ENCODE measurements around the gene DENND2C. TPM values are rescaled to one million over a fixed set of nuclear protein-coding genes. Genes with fewer than 3 reads are reported as not detected.
A peak's percentile ranks its signal among the peaks of the same experiment; 100 is the strongest.

DENND2C gene
- total RNA-seq, 1 experiment from 2014 or later = 3.6 TPM

GRCh38 chr1:114551400-114551799, 118.4 kb downstream of the DENND2C start:
- Mint-ChIP-seq H3K4me1 (peaks cover 2 to 9% of the 10 kb centered on the region in 2 experiments; a peak in 3 of 4 replicates), H3K9me3 (no peaks in the 10 kb centered on the region), H3K27me3 (ENCODE audit: low read depth) (no peaks in the 10 kb centered on the region), H3K36me3 (ENCODE audit: insufficient read depth in 1 of 3, low read depth in 3 of 3) (no peaks in the 10 kb centered on the region), H3K4me3 (no peak overlapping the region), H3K27ac (0 out of 7 replicates have a peak overlapping the region, but pooled peaks of 1 of the 3 experiments have one; percentile 24)
- no peak overlapping the region for H3K23ac ChIP-seq (ENCODE audit: insufficient read length, low read depth, low read length)
- H3K14ac ChIP-seq (ENCODE audit: insufficient read depth, low read length) = no peak overlapping the region
- no peak overlapping the region for H3K18ac ChIP-seq (ENCODE audit: insufficient read length, low read depth, low read length)
- H3K9me3 ChIP-seq (ENCODE audit: control insufficient read depth, low read depth, low read length) = no peaks in the 10 kb centered on the region
- H3K27ac ChIP-seq (ENCODE audit: insufficient read length, low read depth, low read length) = no peak overlapping the region
- H3T11ph ChIP-seq (ENCODE audit: low read length) = no peak overlapping the region
- H3K4ac ChIP-seq (ENCODE audit: low read depth, low read length) = no peak overlapping the region
- no peak overlapping the region for H2BK5ac ChIP-seq (ENCODE audit: insufficient read length, low read length)
- no peaks in the 10 kb centered on the region for H4K20me1 ChIP-seq (ENCODE audit: control insufficient read depth, insufficient read depth, insufficient read length)
- H2BK120ac ChIP-seq (ENCODE audit: low read depth, low read length, poor library complexity, severe bottlenecking) = no peak overlapping the region
- TF ChIP-seq, protein P1, sequence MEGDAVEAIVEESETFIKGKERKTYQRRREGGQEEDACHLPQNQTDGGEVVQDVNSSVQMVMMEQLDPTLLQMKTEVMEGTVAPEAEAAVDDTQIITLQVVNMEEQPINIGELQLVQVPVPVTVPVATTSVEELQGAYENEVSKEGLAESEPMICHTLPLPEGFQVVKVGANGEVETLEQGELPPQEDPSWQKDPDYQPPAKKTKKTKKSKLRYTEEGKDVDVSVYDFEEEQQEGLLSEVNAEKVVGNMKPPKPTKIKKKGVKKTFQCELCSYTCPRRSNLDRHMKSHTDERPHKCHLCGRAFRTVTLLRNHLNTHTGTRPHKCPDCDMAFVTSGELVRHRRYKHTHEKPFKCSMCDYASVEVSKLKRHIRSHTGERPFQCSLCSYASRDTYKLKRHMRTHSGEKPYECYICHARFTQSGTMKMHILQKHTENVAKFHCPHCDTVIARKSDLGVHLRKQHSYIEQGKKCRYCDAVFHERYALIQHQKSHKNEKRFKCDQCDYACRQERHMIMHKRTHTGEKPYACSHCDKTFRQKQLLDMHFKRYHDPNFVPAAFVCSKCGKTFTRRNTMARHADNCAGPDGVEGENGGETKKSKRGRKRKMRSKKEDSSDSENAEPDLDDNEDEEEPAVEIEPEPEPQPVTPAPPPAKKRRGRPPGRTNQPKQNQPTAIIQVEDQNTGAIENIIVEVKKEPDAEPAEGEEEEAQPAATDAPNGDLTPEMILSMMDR (conservative IDR thresholded peaks at IDR 0.05) = peak; percentile 21; the same call in 1 of the 3 replicates
- no peaks in the 10 kb centered on the region for H3K27me3 ChIP-seq (ENCODE audit: insufficient read depth, low read length)
- no peak overlapping the region for H2AK5ac ChIP-seq (ENCODE audit: insufficient read length, low read length)
- no peaks in the 10 kb centered on the region for H3K23me2 ChIP-seq (ENCODE audit: insufficient read length, low read depth, low read length, poor library complexity, severe bottlenecking)
- no peak overlapping the region for H2BK15ac ChIP-seq (ENCODE audit: low read depth, low read length)
- no peak overlapping the region for H2AFZ ChIP-seq (ENCODE audit: low read length)
- no peak overlapping the region for H4K91ac ChIP-seq (ENCODE audit: insufficient read length, low read depth, low read length)
- H2BK12ac ChIP-seq (ENCODE audit: insufficient read length, low read depth, low read length) = no peak overlapping the region
- H4K8ac ChIP-seq (replicated peaks; ENCODE audit: insufficient read length, low read depth, low read length) = no peak overlapping the region
- H3K56ac ChIP-seq (ENCODE audit: insufficient read length, low read depth, low read length) = no peak overlapping the region
- no peaks in the 10 kb centered on the region for H3K79me1 ChIP-seq (ENCODE audit: insufficient read depth, low read depth, low read length, poor library complexity, severe bottlenecking)
- WGBS (ENCODE audit: extremely low coverage, insufficient read length, low lambda C conversion rate) = no CpG with 5 or more reads among the region's 4 CpGs
- H3K4me1 ChIP-seq (ENCODE audit: insufficient read depth, low read length) = no peaks in the 10 kb centered on the region
- no peak overlapping the region for H4K5ac ChIP-seq (ENCODE audit: insufficient read length, low read depth, low read length)
- no peak overlapping the region for H3K9ac ChIP-seq (ENCODE audit: extremely low read depth, insufficient read length, low read length)
- no peak overlapping the region for H3K4me2 ChIP-seq (ENCODE audit: insufficient read depth, insufficient read length, low read length)
- no peaks in the 10 kb centered on the region for H3K79me2 ChIP-seq (ENCODE audit: insufficient read depth, low read length)
- H2BK20ac ChIP-seq (ENCODE audit: low read depth, low read length, poor library complexity, severe bottlenecking) = no peak overlapping the region
- DNase-seq = peak; percentile 34
